Suprapubic skin (tissue), 3 donors: Measurements from ENCODE around the gene SNUPN.

Source experiments
- CTCF ChIP-seq, 2 donors: fragments of 200-600 bp in 1 of 2; fragments of 450-650 bp in 1 of 2; sonication (generic) in 1 of 2; IDR thresholded peaks; one replicate each; pipeline ENCODE4 v1.5.1; 2016 to 2019; ENCODE audit warnings: antibody characterized with exemption in 2 of 2, mild to moderate bottlenecking in 1 of 2, moderate library complexity in 1 of 2
- EP300 ChIP-seq: sonication (generic); formaldehyde crosslinking; IDR thresholded peaks from one replicate; pipeline ENCODE4 v1.6.1; 2017; ENCODE audit warnings: antibody characterized with exemption
- POLR2A ChIP-seq, 2 donors: fragments of 450-650 bp; IDR thresholded peaks; one replicate each; pipeline ENCODE4 v1.6.1; 2017; ENCODE audit warnings: antibody characterized with exemption in 2 of 2, mild to moderate bottlenecking in 2 of 2, moderate library complexity in 2 of 2

- no peak for TF ChIP-seq CTCF (IDR thresholded peaks at IDR 0.05)
- no peak for TF ChIP-seq EP300
- no peak for TF ChIP-seq POLR2A (IDR thresholded peaks at IDR 0.05)
Measured at GRCh38 chr15:75649045-75649761, 23.7 kb upstream of the SNUPN start.
